HepG2 (cell line): ENCODE measurements around the gene FOLR2. TPM values are rescaled to one million over a fixed set of nuclear protein-coding genes. Genes with fewer than 3 reads are reported as not detected.

Source experiments
- ATAC-seq: fragments of 200-7000 bp; cut with Tn5 transposase; 3 replicates; pipeline ENCODE4 v1.9.1; 2020; ENCODE audit warnings: mild to moderate bottlenecking, moderate library complexity
- BruUV-seq: library from RNA; stranded (reverse); fragments of 400-500 nt; replicated peaks from 2 replicates; lab custom pipeline; 2021; lab: Mats Ljungman, UMichigan
- CTCF ChIA-PET: fragments of 300-600 bp; formaldehyde crosslinking; extraction: SDS; loops from one replicate; lab custom pipeline; 2021; ENCODE audit warnings: low total read pairs, inconsistent platforms, low intra/inter-chr PET ratio; lab: Yijun Ruan, JAX
- POLR2A ChIA-PET: fragments of 350-600 bp; sonication (Branson Sonifier 250); formaldehyde crosslinking; loops from one replicate; lab custom pipeline; 2020; ENCODE audit warnings: antibody characterized with exemption, inconsistent platforms; lab: Yijun Ruan, JAX
- DNase-seq: peaks from one replicate; pipeline ENCODE4 v3.0.0-alpha.2; 2015; ENCODE audit warnings: low spot score
- FAIRE-seq: peaks from 3 replicates; lab custom pipeline; 2011; peaks lifted over from hg19 to GRCh38; lab: Jason Lieb, UNC
- H2AFZ ChIP-seq: one replicate; pipeline ENCODE4 v1.6.1; 2011; ENCODE audit warnings: low read length, inconsistent platforms
- H3K27ac ChIP-seq: fragments of 300-600 bp; 3 replicates; pipeline ENCODE4 v1.8.0; 2011; ENCODE audit warnings: mixed run types, mild to moderate bottlenecking, mixed read lengths, low read length, inconsistent platforms; ENCODE audit not compliant: insufficient read depth; ENCODE audit errors: extremely low read length
- H3K27me3 ChIP-seq, 2 experiments: fragments of 200-600 bp in 1 of 2; 2 replicates in 1 of 2; 3 replicates in 1 of 2; pipeline versions ENCODE4 v1.6.0 to v1.8.0; 2011; ENCODE audit warnings: low read length in 2 of 2, mild to moderate bottlenecking in 2 of 2, moderate library complexity in 2 of 2, inconsistent platforms in 1 of 2; ENCODE audit not compliant: insufficient read depth in 2 of 2, control insufficient read depth in 1 of 2
- H3K36me3 ChIP-seq, 2 experiments: fragments of 200-600 bp in 1 of 2; replicated peaks in 1 of 2; 2 replicates in 1 of 2; 3 replicates in 1 of 2; pipeline versions ENCODE4 v1.5.1 to v1.8.0; 2011; ENCODE audit warnings: low read length in 2 of 2, inconsistent platforms in 1 of 2; ENCODE audit not compliant: insufficient read depth in 2 of 2, control insufficient read depth in 1 of 2
- H3K4me1 ChIP-seq: 2 replicates; pipeline ENCODE4 v1.5.1; 2012; ENCODE audit warnings: low read length, inconsistent platforms; ENCODE audit not compliant: insufficient read depth
- H3K4me2 ChIP-seq: 2 replicates; pipeline ENCODE4 v1.6.0; 2011; ENCODE audit warnings: low read depth, low read length, inconsistent platforms
- H3K4me3 ChIP-seq, 3 experiments: fragments of 200-600 bp in 1 of 3; sonication (generic), shearing (Covaris generic) in 1 of 3; replicated peaks in 1 of 3; 2 replicates each; pipeline ENCODE4 v1.5.1; 2011 to 2016; ENCODE audit warnings: low read length in 3 of 3, inconsistent platforms in 2 of 3, low read depth in 2 of 3, mild to moderate bottlenecking in 2 of 3, control low read depth in 1 of 3, mixed read lengths in 1 of 3; ENCODE audit not compliant: insufficient read depth in 1 of 3
- H3K79me2 ChIP-seq: one replicate; pipeline ENCODE4 v1.6.1; 2011; ENCODE audit warnings: low read length, inconsistent platforms; ENCODE audit not compliant: insufficient read depth
- H3K9ac ChIP-seq: 2 replicates; pipeline ENCODE4 v1.6.0; 2011; ENCODE audit warnings: mild to moderate bottlenecking, low read depth, low read length, inconsistent platforms; ENCODE audit not compliant: insufficient read depth
- H3K9me3 ChIP-seq: 2 replicates; pipeline ENCODE4 v1.5.1; 2012; ENCODE audit warnings: mild to moderate bottlenecking, low read length
- H4K20me1 ChIP-seq: 2 replicates; pipeline ENCODE4 v1.6.0; 2011; ENCODE audit warnings: inconsistent platforms, mild to moderate bottlenecking, low read length, moderate library complexity; ENCODE audit not compliant: insufficient read depth
- CBX2 ChIP-seq, 2 experiments: fragments of 200-600 bp in 1 of 2; sonication (generic); formaldehyde crosslinking in 1 of 2; IDR thresholded peaks; 2 replicates each; pipeline versions ENCODE4 v1.7.0 to v1.8.1; 2018 to 2022; ENCODE audit warnings: low read depth in 2 of 2, low read length in 1 of 2, mild to moderate bottlenecking in 1 of 2, missing genetic modification reagents in 1 of 2
- KDM4B ChIP-seq: sonication (generic); formaldehyde crosslinking; IDR thresholded peaks from 2 replicates; pipeline ENCODE4 v1.4.0; 2020; ENCODE audit warnings: missing genetic modification reagents
- MYNN ChIP-seq: sonication (generic); formaldehyde crosslinking; IDR thresholded peaks from 2 replicates; pipeline ENCODE4 v1.4.0; 2020; ENCODE audit warnings: mild to moderate bottlenecking, low read depth, missing genetic modification reagents
- PAX8 ChIP-seq: sonication (generic); formaldehyde crosslinking; IDR thresholded peaks from 2 replicates; pipeline ENCODE4 v1.8.0; 2022; ENCODE audit warnings: mild to moderate bottlenecking, missing genetic modification reagents, borderline replicate concordance
- POLR2A ChIP-seq, 2 experiments: IDR thresholded peaks; 2 replicates each; pipeline ENCODE4 v1.6.1; 2011; ENCODE audit warnings: low read depth in 2 of 2, low read length in 2 of 2, mild to moderate bottlenecking in 1 of 2, moderate library complexity in 1 of 2; ENCODE audit not compliant: insufficient read depth in 1 of 2
- POLR2G ChIP-seq: fragments of 200-400 bp; formaldehyde crosslinking; IDR thresholded peaks from 2 replicates; pipeline ENCODE4 v1.6.1; 2018; ENCODE audit warnings: mild to moderate bottlenecking, low read depth, low read length, moderate library complexity
- ZNF256 ChIP-seq: sonication (generic); formaldehyde crosslinking; conservative IDR thresholded peaks from 2 replicates; pipeline ENCODE4 v1.4.0; 2020; ENCODE audit warnings: missing genetic modification reagents
- ZNF317 ChIP-seq: sonication (generic); formaldehyde crosslinking; IDR thresholded peaks from 2 replicates; pipeline ENCODE4 v1.5.0; 2020; ENCODE audit warnings: mild to moderate bottlenecking, missing genetic modification reagents
- ZNF343 ChIP-seq: sonication (generic); formaldehyde crosslinking; IDR thresholded peaks from 2 replicates; pipeline ENCODE4 v1.4.0; 2020; ENCODE audit warnings: mild to moderate bottlenecking, missing genetic modification reagents
- ZNF512 ChIP-seq: sonication (generic); formaldehyde crosslinking; IDR thresholded peaks from 2 replicates; pipeline ENCODE4 v1.4.0; 2020; ENCODE audit warnings: mild to moderate bottlenecking, missing genetic modification reagents
- ZNF652 ChIP-seq: IDR thresholded peaks from 2 replicates; pipeline ENCODE4 v1.6.1; 2016; ENCODE audit warnings: low read depth, borderline replicate concordance
- WGBS: methylation state at CpG from one replicate; pipeline ENCODE4 v1.1.6; 2017; ENCODE audit warnings: low lambda C conversion rate; 5-methylcytosine and 5-hydroxymethylcytosine counted together
- in situ Hi-C: cut with HindIII; loops from 2 replicates; pipeline ENCODE4 v1.10.0; 2017; ENCODE audit warnings: low pct_unique_long_range_greater_than_20kb; ENCODE audit not compliant: extremely low pct_ligation_motif_present
- intact Hi-C: fragments of 100-400 bp; cut with micrococcal nuclease; formaldehyde crosslinking; loops from one replicate; pipeline ENCODE4 v1.10.0; 2022; ENCODE audit not compliant: unreplicated experiment
- polyA plus RNA-seq, 8 experiments: library from polyadenylated mRNA; depleted of rRNA in 3 of 8; stranded (reverse) in 7 of 8; unstranded in 1 of 8; fragments of >200 nt; fragmentation: Illumina TruSeq in 4 of 8; extraction: Trizol in 4 of 8; gene quantifications; 2 replicates each; pipeline versions ENCODE4 v1.2.1 to v1.2.3, GENCODE V29; 2011 to 2016; ENCODE audit warnings: low read depth in 4 of 8, missing spikeins in 1 of 8, mixed read lengths in 1 of 8; ENCODE audit not compliant: insufficient read depth in 1 of 8
- total RNA-seq, 5 experiments: library from RNA; depleted of rRNA; stranded (reverse); fragments of >200 nt; fragmentation: Illumina TruSeq; extraction: Trizol; gene quantifications; 2 replicates each; pipeline ENCODE4 v1.2.3, GENCODE V29; 2016; ENCODE audit warnings: low read depth in 1 of 5

Gene FOLR2
- total and polyA plus RNA-seq, 2 of the 13 experiments (the other 11 are each of a cell fraction or from before 2014, with no cell fraction given) = 0.09 TPM; not detected in 1

GRCh38 chr11:72226701-72227100 lies 10.1 kb downstream of the FOLR2 start (continued):
- TF ChIP-seq ZNF512 (CRISPR knock-in tag) (no peak), ZNF317 (CRISPR knock-in tag) (no peak), PAX8 (CRISPR knock-in tag) (no peak), CBX2 (IDR thresholded peaks at IDR 0.05; ENCODE audit: low read depth, low read length) (no peak), CBX2 (CRISPR knock-in tag; IDR thresholded peaks at IDR 0.05; ENCODE audit: low read depth) (no peak)

- H3K4me3 ChIP-seq = no peak overlapping the region
- FAIRE-seq = no peak
- H3K36me3 ChIP-seq = peaks cover 10 to 32% of the 10 kb centered on the region in 2 experiments; a peak in 4 of 5 replicates
- H3K4me1 ChIP-seq = peaks cover 20% of the 10 kb centered on the region
- intact Hi-C loops = no loop called here
- no peak overlapping the region for H2AFZ ChIP-seq
- ATAC-seq = no peak
- no TSS peak for BruUV-seq
- POLR2A ChIA-PET = no interaction called here
- no peak overlapping the region for H3K27ac ChIP-seq
- H3K4me2 ChIP-seq = no peak overlapping the region
- peaks cover 7% of the 10 kb centered on the region for H3K79me2 ChIP-seq
- WGBS = 82% methylated on average over 5 of the region's 14 CpGs
- DNase-seq = no peak
- no peaks in the 10 kb centered on the region; a peak in 1 of 5 replicates for H3K27me3 ChIP-seq
- H4K20me1 ChIP-seq = no peaks in the 10 kb centered on the region
- no peak overlapping the region for H3K9ac ChIP-seq
- CTCF ChIA-PET = no interaction called here
- TF ChIP-seq POLR2A (IDR thresholded peaks at IDR 0.05; ENCODE audit: insufficient read depth in 1 of 2, low read depth in 2 of 2, low read length in 2 of 2) (0 out of 4 replicates have a peak, but pooled peaks of 1 of the 2 experiments have one; percentile 15), ZNF256 (no peak), POLR2G (0 out of 2 replicates have a peak, but pooled peaks have one; percentile 21), MYNN (CRISPR knock-in tag) (peak; percentile 54; the same call in 1 of the 2 replicates), ZNF343 (CRISPR knock-in tag) (no peak), ZNF652 (CRISPR knock-in tag) (no peak), KDM4B (CRISPR knock-in tag) (no peak)
- in situ Hi-C loops = no loop called here
- no peaks in the 10 kb centered on the region for H3K9me3 ChIP-seq
These were observed 11.0 kb downstream of the FOLR2 start for GRCh38 chr11:72227316-72228228.
